Measurements from ENCODE around the gene NR1D2.
"Not testable (repeated sequence)": the region's sequence is repeated elsewhere in the genome, so short reads cannot be mapped to it uniquely, and the experiment has no call there.

Gene NR1D2

GRCh38 chr3:23991683-23992628, 46.9 kb downstream of the NR1D2 start:
- Histone ChIP-seq H3K4me1 (ENCODE audit: control insufficient read depth, insufficient read depth, low read length) (peaks cover 9% of the 10 kb centered on the region), H3K36me3 (ENCODE audit: insufficient read depth, low read length) (no peaks in the 10 kb centered on the region), H3K9ac (ENCODE audit: low read depth, low read length) (no peak overlapping the region), H3K4me2 (ENCODE audit: low read length) (no peak overlapping the region), H3K27me3 (ENCODE audit: control insufficient read depth, insufficient read depth, low read length) (no peaks in the 10 kb centered on the region), H3K4me3 (ENCODE audit: low read length) (no peak overlapping the region), H3K9me3 (replicated peaks; ENCODE audit: low read length) (no peaks in the 10 kb centered on the region)

- no peaks in the 10 kb centered on the region for H3K27me3 ChIP-seq (ENCODE audit: control insufficient read depth, insufficient read depth, low read length)
- H3K9ac ChIP-seq (ENCODE audit: low read depth, low read length) = no peak overlapping the region
- H3K9me3 ChIP-seq (replicated peaks; ENCODE audit: low read length) = no peaks in the 10 kb centered on the region
- no peak overlapping the region for H3K4me3 ChIP-seq (ENCODE audit: low read length)
- H3K36me3 ChIP-seq (ENCODE audit: insufficient read depth, low read length) = no peaks in the 10 kb centered on the region
- no peak overlapping the region for H3K4me2 ChIP-seq (ENCODE audit: low read length)
- H3K4me1 ChIP-seq (ENCODE audit: control insufficient read depth, insufficient read depth, low read length) = peaks cover 9% of the 10 kb centered on the region
These were observed 48.6 kb downstream of the NR1D2 start for GRCh38 chr3:23993556-23994243.

GRCh38 chr3:23994244-23994569, 49.1 kb downstream of the NR1D2 start:
- no peaks in the 10 kb centered on the region for H3K9me3 ChIP-seq (replicated peaks; ENCODE audit: low read length)
- no peak overlapping the region for H3K4me2 ChIP-seq (ENCODE audit: low read length)
- H3K4me1 ChIP-seq (ENCODE audit: control insufficient read depth, insufficient read depth, low read length) = peaks cover 9% of the 10 kb centered on the region
- H3K36me3 ChIP-seq (ENCODE audit: insufficient read depth, low read length) = no peaks in the 10 kb centered on the region
- no peak overlapping the region for H3K9ac ChIP-seq (ENCODE audit: low read depth, low read length)
- H3K4me3 ChIP-seq (ENCODE audit: low read length) = no peak overlapping the region
- no peaks in the 10 kb centered on the region for H3K27me3 ChIP-seq (ENCODE audit: control insufficient read depth, insufficient read depth, low read length)

- H3K4me3 ChIP-seq (ENCODE audit: low read length) = no peak overlapping the region
- H3K4me2 ChIP-seq (ENCODE audit: low read length) = no peak overlapping the region
- H3K4me1 ChIP-seq (ENCODE audit: control insufficient read depth, insufficient read depth, low read length) = peaks cover 9% of the 10 kb centered on the region
These were observed 50.1 kb downstream of the NR1D2 start for GRCh38 chr3:23995219-23995618.

GRCh38 chr3:23996095-23996524, 51.0 kb downstream of the NR1D2 start:
- Histone ChIP-seq H3K36me3 (ENCODE audit: insufficient read depth, low read length) (no peaks in the 10 kb centered on the region), H3K4me3 (ENCODE audit: low read length) (no peak overlapping the region), H3K9me3 (replicated peaks; ENCODE audit: low read length) (no peaks in the 10 kb centered on the region), H3K27me3 (ENCODE audit: control insufficient read depth, insufficient read depth, low read length) (no peaks in the 10 kb centered on the region), H3K4me2 (ENCODE audit: low read length) (no peak overlapping the region), H3K9ac (ENCODE audit: low read depth, low read length) (no peak overlapping the region), H3K4me1 (ENCODE audit: control insufficient read depth, insufficient read depth, low read length) (peaks cover 9% of the 10 kb centered on the region)

More at GRCh38 chr3:23995219-23995618, 50.1 kb downstream of the NR1D2 start:
- Histone ChIP-seq H3K9me3 (replicated peaks; ENCODE audit: low read length) (no peaks in the 10 kb centered on the region), H3K36me3 (ENCODE audit: insufficient read depth, low read length) (no peaks in the 10 kb centered on the region), H3K9ac (ENCODE audit: low read depth, low read length) (no peak overlapping the region), H3K27me3 (ENCODE audit: control insufficient read depth, insufficient read depth, low read length) (no peaks in the 10 kb centered on the region)

- H3K27me3 ChIP-seq (ENCODE audit: control insufficient read depth, insufficient read depth, low read length) = peaks cover 5% of the 10 kb centered on the region
- H3K4me1 ChIP-seq (ENCODE audit: control insufficient read depth, insufficient read depth, low read length) = no peaks in the 10 kb centered on the region
- no peak overlapping the region for H3K4me3 ChIP-seq (ENCODE audit: low read length)
- H3K9ac ChIP-seq (ENCODE audit: low read depth, low read length) = no peak overlapping the region
- peak overlapping the region; percentile 30 for H3K4me2 ChIP-seq (ENCODE audit: low read length)
- H3K9me3 ChIP-seq (replicated peaks; ENCODE audit: low read length) = no peaks in the 10 kb centered on the region
- no peaks in the 10 kb centered on the region for H3K36me3 ChIP-seq (ENCODE audit: insufficient read depth, low read length)
These were observed 54.0 kb downstream of the NR1D2 start for GRCh38 chr3:23999012-23999641.

GRCh38 chr3:24002129-24002528, 57.0 kb downstream of the NR1D2 start:
- no peak overlapping the region for H3K4me3 ChIP-seq (ENCODE audit: low read length)
- H3K9me3 ChIP-seq (replicated peaks; ENCODE audit: low read length) = no peaks in the 10 kb centered on the region
- no peak overlapping the region for H3K4me2 ChIP-seq (ENCODE audit: low read length)
- no peaks in the 10 kb centered on the region for H3K4me1 ChIP-seq (ENCODE audit: control insufficient read depth, insufficient read depth, low read length)
- no peaks in the 10 kb centered on the region for H3K36me3 ChIP-seq (ENCODE audit: insufficient read depth, low read length)
- peaks cover 5% of the 10 kb centered on the region for H3K27me3 ChIP-seq (ENCODE audit: control insufficient read depth, insufficient read depth, low read length)
- H3K9ac ChIP-seq (ENCODE audit: low read depth, low read length) = no peak overlapping the region

- no peak overlapping the region for H3K4me3 ChIP-seq (ENCODE audit: low read length)
- no peaks in the 10 kb centered on the region for H3K4me1 ChIP-seq (ENCODE audit: control insufficient read depth, insufficient read depth, low read length)
- peaks cover 5% of the 10 kb centered on the region for H3K27me3 ChIP-seq (ENCODE audit: control insufficient read depth, insufficient read depth, low read length)
- no peak overlapping the region for H3K9ac ChIP-seq (ENCODE audit: low read depth, low read length)
- H3K4me2 ChIP-seq (ENCODE audit: low read length) = no peak overlapping the region
- no peaks in the 10 kb centered on the region for H3K9me3 ChIP-seq (replicated peaks; ENCODE audit: low read length)
- no peaks in the 10 kb centered on the region for H3K36me3 ChIP-seq (ENCODE audit: insufficient read depth, low read length)
These were observed 58.4 kb downstream of the NR1D2 start for GRCh38 chr3:24003466-24003865.

GRCh38 chr3:24004171-24004938, 59.3 kb downstream of the NR1D2 start:
- no peaks in the 10 kb centered on the region for H3K9me3 ChIP-seq (replicated peaks; ENCODE audit: low read length)
- H3K4me3 ChIP-seq (ENCODE audit: low read length) = no peak overlapping the region
- no peaks in the 10 kb centered on the region for H3K4me1 ChIP-seq (ENCODE audit: control insufficient read depth, insufficient read depth, low read length)
- no peaks in the 10 kb centered on the region for H3K36me3 ChIP-seq (ENCODE audit: insufficient read depth, low read length)
- H3K27me3 ChIP-seq (ENCODE audit: control insufficient read depth, insufficient read depth, low read length) = peaks cover 5% of the 10 kb centered on the region
- H3K9ac ChIP-seq (ENCODE audit: low read depth, low read length) = no peak overlapping the region
- no peak overlapping the region for H3K4me2 ChIP-seq (ENCODE audit: low read length)

GRCh38 chr3:24005669-24006068, 60.6 kb downstream of the NR1D2 start:
- H3K9me3 ChIP-seq (replicated peaks; ENCODE audit: low read length) = no peaks in the 10 kb centered on the region
- no peak overlapping the region for H3K4me3 ChIP-seq (ENCODE audit: low read length)
- no peak overlapping the region for H3K9ac ChIP-seq (ENCODE audit: low read depth, low read length)
- H3K4me1 ChIP-seq (ENCODE audit: control insufficient read depth, insufficient read depth, low read length) = no peaks in the 10 kb centered on the region
- peaks cover 5% of the 10 kb centered on the region for H3K27me3 ChIP-seq (ENCODE audit: control insufficient read depth, insufficient read depth, low read length)
- H3K4me2 ChIP-seq (ENCODE audit: low read length) = no peak overlapping the region
- H3K36me3 ChIP-seq (ENCODE audit: insufficient read depth, low read length) = no peaks in the 10 kb centered on the region

GRCh38 chr3:24010834-24011233, 65.7 kb downstream of the NR1D2 start:
- not testable (repeated sequence) for H3K9ac ChIP-seq (ENCODE audit: low read depth, low read length); H3K4me3 ChIP-seq (ENCODE audit: low read length); H3K9me3 ChIP-seq (replicated peaks; ENCODE audit: low read length); H3K36me3 ChIP-seq (ENCODE audit: insufficient read depth, low read length); H3K4me2 ChIP-seq (ENCODE audit: low read length); H3K4me1 ChIP-seq (ENCODE audit: control insufficient read depth, insufficient read depth, low read length); H3K27me3 ChIP-seq (ENCODE audit: control insufficient read depth, insufficient read depth, low read length)
